HG02678 (cell line): Measurements from ENCODE around the gene CNTNAP3B.
"Not testable (repeated sequence)": the region's sequence is repeated elsewhere in the genome, so short reads cannot be mapped to it uniquely, and the experiment has no call there.

Source experiments
- ATAC-seq: cut with Tn5 transposase; IDR thresholded peaks from one replicate; pipeline ENCODE4 v1.9.1; 2021; ENCODE audit warnings: mild to moderate bottlenecking, moderate library complexity; ENCODE audit not compliant: unreplicated experiment

CNTNAP3B gene

DNA sequence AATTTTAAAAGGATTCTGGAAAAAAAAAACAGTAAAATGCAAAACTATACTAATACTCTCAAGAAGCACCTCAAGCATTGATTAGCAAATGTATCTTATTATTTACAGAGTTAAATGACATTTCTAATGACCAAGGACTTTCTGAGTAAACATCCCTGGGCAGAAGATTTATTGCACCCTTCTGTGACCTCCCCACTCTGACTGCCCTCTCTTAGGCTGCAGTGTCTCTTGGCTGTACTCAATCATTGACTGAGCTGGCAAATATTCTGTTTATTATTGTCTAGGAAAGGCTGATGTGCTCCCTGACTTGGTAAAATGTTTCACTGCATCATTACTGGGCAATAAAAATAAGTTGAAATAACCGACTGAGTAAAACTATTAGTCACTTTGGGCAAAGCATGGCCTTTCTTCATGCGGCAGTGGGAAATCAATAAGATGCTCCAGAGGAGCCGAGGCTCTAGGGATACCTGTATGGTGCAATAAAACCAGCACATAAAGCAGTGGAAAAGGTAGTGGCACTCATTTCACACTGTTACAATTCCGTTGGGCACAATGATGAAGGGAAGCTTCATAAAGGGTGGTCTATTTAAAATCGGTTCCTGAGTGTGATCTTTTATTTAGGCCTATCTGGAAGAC is 151.1 kb downstream of the CNTNAP3B start:
- not testable (repeated sequence) for ATAC-seq

DNA sequence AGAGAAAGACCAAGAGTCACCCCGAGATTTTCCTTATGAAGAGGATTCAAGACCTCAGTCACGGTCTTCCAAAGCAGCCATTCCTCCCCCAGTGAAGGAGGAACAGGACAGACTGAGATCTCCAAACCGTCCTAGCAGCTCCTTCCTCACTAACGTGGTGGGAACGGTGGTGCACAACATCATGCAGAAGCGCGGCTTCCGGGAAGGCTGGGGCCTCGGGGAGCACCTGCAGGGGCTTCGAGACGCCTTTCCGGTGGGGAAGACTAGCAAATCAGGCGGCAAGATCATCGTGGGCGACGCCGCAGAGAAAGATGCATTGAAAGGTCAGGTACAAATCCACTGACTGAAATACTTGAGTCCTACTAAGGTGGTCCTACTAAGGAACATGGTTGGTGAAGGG is 154.3 kb downstream of the CNTNAP3B start:
- not testable (repeated sequence) for ATAC-seq

DNA sequence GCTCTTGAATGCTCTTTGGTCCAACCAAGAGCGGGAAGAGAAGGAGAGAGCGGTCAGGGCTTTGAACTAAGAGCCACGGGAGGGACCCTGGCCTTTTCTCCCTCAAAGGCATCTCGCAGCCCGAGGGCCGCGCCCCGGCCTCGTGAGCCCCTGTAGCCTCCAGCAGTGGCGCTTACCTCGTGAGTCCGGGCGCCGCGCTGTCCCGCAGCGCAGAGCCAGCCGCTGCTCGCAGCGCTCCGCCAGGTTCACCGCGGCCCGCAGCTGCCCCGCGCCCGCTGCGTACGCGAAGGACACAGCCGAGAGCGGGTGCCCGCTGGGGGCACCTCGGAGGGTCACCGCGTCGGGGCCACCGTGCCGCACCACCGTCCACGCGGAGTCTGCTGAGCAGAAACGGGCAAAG is 176.2 kb downstream of the CNTNAP3B start:
- ATAC-seq: not testable (repeated sequence)

DNA sequence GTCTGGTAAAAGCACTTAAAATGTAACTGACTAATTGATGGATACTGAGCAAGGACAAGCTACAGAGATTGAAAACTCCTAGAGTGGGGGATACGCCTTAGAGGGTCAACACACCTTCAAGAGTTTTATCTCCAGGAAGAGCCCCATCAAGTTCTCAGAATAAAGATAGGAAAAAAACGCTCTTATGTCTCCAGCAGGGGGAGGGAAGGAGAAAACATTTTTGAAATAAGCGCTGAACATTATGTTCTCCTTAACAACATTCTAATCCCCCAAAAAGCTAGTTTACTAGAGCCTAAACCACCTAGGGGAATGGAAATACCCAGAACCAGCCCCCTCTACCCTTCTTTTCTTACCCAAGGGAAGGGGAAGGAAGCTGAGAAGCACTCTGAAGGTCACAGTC is 187.5 kb downstream of the CNTNAP3B start:
- not testable (repeated sequence) for ATAC-seq

DNA sequence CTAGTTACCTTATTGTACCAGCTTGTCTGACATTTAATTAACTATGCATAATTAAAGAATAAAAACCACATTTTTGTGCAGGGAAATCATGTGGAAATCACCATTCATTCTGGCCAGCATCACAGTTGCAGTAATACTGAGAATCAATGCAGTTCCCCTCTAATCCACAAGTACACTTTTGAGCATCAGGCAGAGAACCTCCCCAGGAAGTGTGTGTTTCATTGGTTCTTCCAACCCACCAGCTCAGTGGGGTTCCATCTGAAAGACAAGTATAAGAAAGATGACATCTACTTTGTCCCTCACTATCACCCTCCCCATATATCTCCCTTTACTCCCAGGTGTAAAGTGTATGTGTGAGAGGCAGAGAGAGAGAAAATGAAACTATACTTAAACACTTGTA is 191.1 kb downstream of the CNTNAP3B start:
- ATAC-seq: not testable (repeated sequence)

DNA sequence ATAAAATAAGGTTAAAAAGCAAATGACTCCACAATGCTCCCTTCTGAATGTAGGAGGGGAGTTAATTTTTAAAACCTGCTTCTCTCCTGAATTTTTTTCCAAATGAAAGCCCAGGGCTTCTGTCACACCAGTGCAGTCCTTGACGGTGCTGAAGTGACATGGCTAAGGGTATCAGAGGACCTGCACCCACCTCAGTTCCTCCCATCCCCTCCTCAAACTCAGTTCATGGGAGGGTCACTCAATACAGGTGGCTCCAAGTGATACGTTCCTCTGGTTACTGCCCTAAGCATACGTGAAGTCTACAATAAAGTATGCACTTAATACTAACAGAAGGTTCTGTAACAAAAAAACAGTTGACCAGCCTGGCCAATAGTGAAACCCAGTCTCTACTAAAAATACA is 193.5 kb downstream of the CNTNAP3B start:
- not testable (repeated sequence) for ATAC-seq

DNA sequence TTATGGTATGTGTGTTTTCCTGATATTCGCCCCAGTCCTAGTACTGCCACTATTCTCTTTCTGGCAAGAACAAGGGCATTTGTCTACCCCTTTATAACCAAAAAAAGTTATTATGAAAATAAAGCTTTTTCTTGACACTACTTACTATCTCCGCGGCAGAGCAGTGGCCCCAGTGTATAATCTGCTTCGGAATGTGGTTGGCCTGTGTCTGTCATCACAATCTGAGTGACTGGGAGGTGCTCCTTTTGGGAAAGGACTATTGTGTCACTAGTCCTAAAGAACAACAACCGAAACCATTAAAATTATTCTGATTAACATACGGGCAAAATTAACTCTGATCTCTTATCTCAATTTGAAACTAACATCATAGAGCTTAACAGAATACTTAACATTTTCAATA is 200.1 kb downstream of the CNTNAP3B start:
- ATAC-seq: not testable (repeated sequence)

DNA sequence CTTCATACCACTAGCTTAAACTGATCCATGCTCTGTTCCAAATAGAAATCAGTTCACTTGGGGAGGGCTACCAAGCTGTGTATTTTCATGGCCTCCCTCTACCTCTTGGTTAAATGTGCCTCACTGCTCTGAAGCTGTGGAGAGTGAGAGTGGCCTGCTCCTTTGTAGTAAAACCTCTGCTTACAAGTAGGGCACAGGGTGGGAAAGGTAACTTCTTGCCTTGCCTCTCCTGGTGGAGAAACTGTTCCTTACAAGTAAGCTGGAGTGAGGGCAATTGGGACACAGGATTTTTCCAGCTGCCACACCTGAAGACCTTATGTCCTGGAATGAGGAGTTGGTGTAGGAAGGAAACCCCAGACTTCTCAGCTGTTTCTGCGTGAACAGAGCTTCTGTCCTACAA is 211.9 kb downstream of the CNTNAP3B start:
- ATAC-seq: not testable (repeated sequence)

DNA sequence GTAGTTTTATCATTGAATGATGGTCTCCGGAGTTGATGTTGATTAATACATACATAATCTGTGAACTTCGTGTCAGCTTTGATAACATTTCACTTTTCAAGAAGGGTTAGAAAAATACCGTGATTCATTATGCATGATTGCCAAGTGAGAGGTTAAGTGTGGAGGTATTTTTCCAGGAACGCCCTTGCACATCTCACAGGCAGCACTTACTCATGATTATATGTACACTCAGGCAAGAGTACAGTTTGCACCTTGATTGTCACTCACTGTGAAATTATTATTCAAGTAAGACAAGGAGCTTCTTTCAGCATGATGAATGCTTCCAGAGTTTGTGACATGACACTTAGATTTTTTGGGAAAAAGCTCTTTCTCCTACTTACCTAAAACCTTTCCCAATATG is 223.7 kb downstream of the CNTNAP3B start:
- ATAC-seq: not testable (repeated sequence)

DNA sequence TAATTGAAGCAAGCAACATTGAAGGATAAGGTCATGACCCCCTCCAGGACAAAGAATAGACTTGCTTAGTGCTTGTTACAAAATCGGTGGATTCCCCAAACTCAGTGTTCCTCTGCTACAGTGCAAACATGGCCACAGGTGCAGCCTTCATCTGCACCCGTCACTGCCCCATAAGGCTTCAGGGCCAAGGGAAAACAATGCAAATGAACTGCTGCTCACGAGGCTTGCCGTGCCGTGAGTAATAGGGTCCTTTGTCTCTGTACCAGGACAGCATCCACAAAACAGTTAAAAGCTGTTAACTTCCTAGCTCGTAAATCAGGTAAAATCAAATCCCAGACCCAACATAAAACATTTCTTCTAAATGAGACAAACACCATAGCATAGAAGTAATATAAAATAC is 226.5 kb downstream of the CNTNAP3B start:
- not testable (repeated sequence) for ATAC-seq

DNA sequence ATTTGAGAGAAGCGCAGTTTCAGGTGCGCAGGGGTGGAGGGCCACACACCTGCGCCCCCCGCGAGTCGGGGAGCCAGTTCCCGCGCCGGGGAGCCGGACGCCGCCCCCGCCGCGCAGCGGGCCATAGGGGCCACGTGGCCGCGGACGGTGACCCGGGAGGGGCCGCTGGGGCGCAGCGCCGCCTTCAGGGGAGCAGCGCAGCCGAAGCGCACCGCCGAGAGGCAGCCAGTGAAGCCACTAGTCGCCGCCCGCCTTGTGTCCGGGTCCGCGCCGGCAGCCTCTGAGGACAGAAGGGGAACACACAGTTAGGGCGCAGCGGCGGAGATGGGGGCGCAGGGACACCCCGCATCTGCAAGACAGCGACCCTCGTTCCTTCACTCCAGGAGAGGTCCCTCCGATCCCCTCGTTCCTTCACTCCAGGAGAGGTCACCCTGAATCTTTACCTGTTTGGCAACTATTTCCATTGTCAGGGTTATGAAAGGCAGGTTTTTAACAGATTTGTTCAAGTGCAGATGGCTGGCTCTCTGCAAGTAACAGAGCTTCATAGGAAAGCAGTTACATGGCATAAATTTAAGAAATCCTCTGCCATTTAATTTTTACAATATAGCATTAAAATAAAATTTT is 230.4 kb downstream of the CNTNAP3B start:
- not testable (repeated sequence) for ATAC-seq

DNA sequence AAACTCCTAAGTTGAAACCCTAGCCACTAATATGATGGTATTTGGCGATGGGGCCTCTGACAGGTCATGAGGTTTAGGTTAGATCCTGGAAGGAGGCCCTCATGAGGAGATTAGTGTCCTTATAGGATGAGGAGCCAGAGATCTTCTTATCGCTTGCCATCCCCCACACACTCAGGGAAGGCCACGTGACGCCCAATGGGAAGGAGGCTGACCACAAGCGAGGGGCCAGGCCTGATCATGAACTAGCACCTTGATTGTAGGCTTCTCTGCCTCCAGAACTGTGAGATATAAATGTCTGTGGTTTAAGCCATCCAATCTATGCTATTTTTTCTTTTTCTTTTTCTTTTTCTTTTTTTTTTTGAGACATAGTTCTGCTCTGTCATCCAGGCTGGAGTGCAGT is 254.7 kb downstream of the CNTNAP3B start:
- not testable (repeated sequence) for ATAC-seq

DNA sequence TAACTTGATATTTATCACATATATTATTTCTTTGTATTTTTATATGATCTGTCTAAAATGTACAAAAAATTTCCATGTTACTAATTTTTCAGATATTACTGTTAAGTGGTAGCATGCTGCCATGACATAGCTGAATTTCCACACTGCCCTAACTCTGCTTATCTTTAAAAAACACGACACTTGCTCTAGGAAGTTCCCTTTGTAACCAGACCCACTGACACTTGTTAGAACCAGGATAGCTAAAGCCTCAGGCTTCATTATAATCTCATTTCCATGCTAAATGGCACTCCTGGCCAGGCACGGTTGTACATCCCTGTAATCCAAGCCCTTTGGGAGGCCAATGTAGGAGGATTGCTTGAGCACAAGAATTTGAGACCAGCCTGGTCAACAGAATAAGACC is 273.8 kb downstream of the CNTNAP3B start:
- ATAC-seq: not testable (repeated sequence)

DNA sequence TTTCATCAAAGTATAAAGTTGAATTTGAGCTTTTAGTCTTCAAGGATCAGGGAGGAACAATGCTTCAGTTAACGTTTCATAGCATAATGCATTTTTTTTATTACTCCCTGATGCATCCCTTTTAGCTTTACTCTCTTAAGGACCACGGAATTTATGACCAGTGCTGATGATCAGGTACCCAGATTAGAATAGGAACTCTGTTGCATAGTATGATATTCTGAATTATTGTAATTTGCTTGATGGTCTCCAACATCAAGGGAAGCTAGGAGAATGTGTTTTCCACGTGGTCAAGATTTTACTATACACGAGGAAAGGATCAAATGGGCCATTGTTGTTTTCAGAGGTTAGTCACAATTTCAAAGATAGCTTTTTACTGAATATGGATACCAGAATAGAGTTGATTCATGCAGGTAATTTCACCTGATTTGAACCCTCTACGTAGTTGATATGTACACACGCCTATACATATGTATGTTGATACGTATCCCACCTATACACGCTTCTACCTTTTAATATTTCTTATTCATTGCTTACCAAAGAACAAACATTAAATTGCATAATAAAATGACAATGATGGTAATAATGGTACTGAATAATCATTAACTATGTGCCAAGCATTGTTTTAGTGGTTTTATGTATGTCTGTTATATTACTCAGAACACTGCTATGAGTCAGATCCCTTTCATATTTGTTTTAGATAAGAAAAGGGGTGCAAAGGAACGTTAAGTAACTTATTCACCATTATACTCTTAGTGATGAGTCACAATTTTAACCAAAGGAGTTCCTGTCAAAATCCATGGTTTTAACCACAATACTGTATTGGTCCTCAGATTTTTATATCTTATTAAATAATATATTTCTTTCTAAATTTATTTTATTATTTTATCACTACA is 277.1 kb downstream of the CNTNAP3B start:
- ATAC-seq: not testable (repeated sequence)

DNA sequence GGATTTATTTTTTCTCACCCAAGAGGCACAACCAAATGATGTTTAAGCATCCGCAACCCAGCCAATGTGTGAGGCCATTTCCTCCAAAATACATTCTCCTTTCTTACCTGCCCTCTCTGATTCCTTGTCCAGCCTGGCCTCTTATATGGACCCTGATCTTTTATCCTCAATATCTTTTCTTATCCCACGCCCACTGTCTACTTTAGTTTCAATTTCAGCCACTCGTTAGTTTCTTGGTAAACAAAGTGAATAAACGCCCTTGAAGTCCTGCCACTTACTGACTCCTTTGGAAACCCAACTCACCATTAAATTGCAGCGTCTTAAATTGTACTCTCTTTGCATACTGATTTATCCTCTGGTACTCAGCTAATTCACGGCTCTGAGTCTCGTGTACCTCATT is 281.4 kb downstream of the CNTNAP3B start:
- ATAC-seq: not testable (repeated sequence)
